A549 (cell line): Measurements from ENCODE around the gene JADE3.

ENCODE experiments used
- BHLHE40 ChIP-seq: IDR thresholded peaks from 2 replicates; pipeline ENCODE4 v1.6.1; 2012; ENCODE audit warnings: low read depth, low read length, inconsistent platforms
- CBX2 ChIP-seq: fragments of 200-600 bp; sonication (generic); IDR thresholded peaks from 2 replicates; pipeline ENCODE4 v1.6.1; 2016; ENCODE audit warnings: low read depth, mild to moderate bottlenecking, borderline replicate concordance
- CTCF ChIP-seq: fragments of >200 bp; sonication (Bioruptor Twin); formaldehyde crosslinking; IDR thresholded peaks from 3 replicates; pipeline ENCODE4 v1.5.1; 2016
- EP300 ChIP-seq, 2 experiments: fragments of >200 bp; sonication (Bioruptor Twin); formaldehyde crosslinking; IDR thresholded peaks; 2 replicates in 1 of 2; 3 replicates in 1 of 2; pipeline ENCODE4 v1.6.1; 2016 to 2017
- ESRRA ChIP-seq: fragments of 150-350 bp; IDR thresholded peaks from 2 replicates; pipeline ENCODE4 v1.6.1; 2014; ENCODE audit warnings: mild to moderate bottlenecking, low read length, borderline replicate concordance
- HES2 ChIP-seq: fragments of >200 bp; sonication (Bioruptor Twin); formaldehyde crosslinking; IDR thresholded peaks from 2 replicates; pipeline ENCODE4 v1.6.1; 2016
- HOXA7 ChIP-seq: fragments of 250-450 bp; sonication (Bioruptor Pico); IDR thresholded peaks from 2 replicates; pipeline ENCODE4 v1.5.0; 2020; ENCODE audit warnings: mild to moderate bottlenecking, moderate library complexity
- JUNB ChIP-seq: fragments of >200 bp; sonication (Bioruptor Twin); formaldehyde crosslinking; IDR thresholded peaks from 2 replicates; pipeline ENCODE4 v1.6.1; 2016
- MAFK ChIP-seq: fragments of 450-650 bp; IDR thresholded peaks from 2 replicates; pipeline ENCODE4 v1.6.1; 2014; ENCODE audit not compliant: partially characterized antibody
- NFE2L2 ChIP-seq: fragments of 150-350 bp; conservative IDR thresholded peaks from 2 replicates; pipeline ENCODE4 v1.6.1; 2014; ENCODE audit warnings: low read length
- NR3C1 ChIP-seq: fragments of >200 bp; sonication (Bioruptor Twin); formaldehyde crosslinking; IDR thresholded peaks from 3 replicates; pipeline ENCODE4 v1.6.1; 2017
- POLR2A ChIP-seq: IDR thresholded peaks from 2 replicates; pipeline ENCODE4 v1.6.1; 2012; ENCODE audit warnings: mild to moderate bottlenecking, low read length
- RAD21 ChIP-seq, 2 experiments: fragments of >200 bp in 1 of 2; sonication (Bioruptor Twin) in 1 of 2; formaldehyde crosslinking in 1 of 2; IDR thresholded peaks in 1 of 2; conservative IDR thresholded peaks in 1 of 2; 2 replicates in 1 of 2; 3 replicates in 1 of 2; pipeline ENCODE4 v1.6.1; 2012 to 2018; ENCODE audit warnings: inconsistent platforms in 1 of 2
- TF ChIP-seq, protein P1 (sequence below): fragments of 150-350 bp; IDR thresholded peaks from 2 replicates; pipeline ENCODE4 v1.6.1; 2014; ENCODE audit warnings: low read depth, mild to moderate bottlenecking, low read length

DNA sequence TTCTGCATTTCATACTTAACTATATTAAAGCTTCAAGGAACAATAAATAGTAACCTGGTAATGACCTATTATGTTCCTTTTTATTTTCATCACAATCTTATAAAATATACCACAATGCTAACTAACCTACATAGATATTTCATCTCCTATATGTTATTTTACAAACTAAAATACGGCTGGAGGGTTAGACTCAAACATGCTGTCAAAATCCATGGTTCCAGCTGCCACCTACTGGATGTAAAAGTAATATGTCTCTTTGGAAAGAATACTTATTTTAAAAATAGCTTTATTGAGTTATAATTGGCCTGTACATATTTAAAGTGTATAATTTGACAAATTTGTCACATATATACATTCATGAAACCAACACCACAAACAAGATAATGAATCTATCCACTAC lies 181.0 kb downstream of the JADE3 start:
- TF ChIP-seq CTCF (peak; percentile 66), CBX2 (no peak), RAD21 (conservative IDR thresholded peaks at IDR 0.05 in 1 of 2, IDR thresholded peaks at IDR 0.05 in 1 of 2) (peak; percentile 70 to 76), EP300 (IDR thresholded peaks at IDR 0.05) (no peak), NFE2L2 (no peak), JUNB (no peak), ESRRA (no peak), BHLHE40 (no peak), HOXA7 (no peak), POLR2A (no peak), MAFK (no peak), HES2 (no peak), NR3C1 (no peak)
- TF ChIP-seq, protein P1, sequence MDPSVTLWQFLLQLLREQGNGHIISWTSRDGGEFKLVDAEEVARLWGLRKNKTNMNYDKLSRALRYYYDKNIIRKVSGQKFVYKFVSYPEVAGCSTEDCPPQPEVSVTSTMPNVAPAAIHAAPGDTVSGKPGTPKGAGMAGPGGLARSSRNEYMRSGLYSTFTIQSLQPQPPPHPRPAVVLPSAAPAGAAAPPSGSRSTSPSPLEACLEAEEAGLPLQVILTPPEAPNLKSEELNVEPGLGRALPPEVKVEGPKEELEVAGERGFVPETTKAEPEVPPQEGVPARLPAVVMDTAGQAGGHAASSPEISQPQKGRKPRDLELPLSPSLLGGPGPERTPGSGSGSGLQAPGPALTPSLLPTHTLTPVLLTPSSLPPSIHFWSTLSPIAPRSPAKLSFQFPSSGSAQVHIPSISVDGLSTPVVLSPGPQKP = no peak
